GM19238 (cell line): ENCODE results near the gene ABCE1.

ENCODE experiments used
- DNase-seq: peaks from one replicate; pipeline ENCODE4 v3.0.0; 2011; ENCODE audit warnings: low spot score; ENCODE audit not compliant: insufficient read length

The ABCE1 gene

GRCh38 chr4:145176641-145177432 is 78.7 kb downstream of the ABCE1 start:
- DNase-seq: no peak

DNA sequence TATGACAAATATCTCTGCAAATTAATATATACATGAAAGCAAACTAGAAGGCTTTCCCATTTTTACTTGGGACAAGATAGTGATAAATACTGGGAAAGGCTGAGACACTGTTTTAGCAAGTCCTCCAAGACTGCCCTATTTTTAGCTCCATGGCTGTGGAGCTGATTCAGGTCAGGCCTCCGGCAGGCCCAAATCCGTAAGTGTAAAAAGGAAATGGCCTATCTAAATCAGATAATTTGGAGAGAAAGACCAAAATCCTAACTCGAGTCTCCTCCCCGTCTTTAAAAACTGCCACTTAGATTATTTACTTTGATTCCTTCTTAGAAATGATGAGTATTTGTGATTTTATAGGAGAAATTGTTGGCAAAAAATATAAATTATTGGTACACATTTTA is 79.4 kb downstream of the ABCE1 start:
- no peak for DNase-seq

DNA sequence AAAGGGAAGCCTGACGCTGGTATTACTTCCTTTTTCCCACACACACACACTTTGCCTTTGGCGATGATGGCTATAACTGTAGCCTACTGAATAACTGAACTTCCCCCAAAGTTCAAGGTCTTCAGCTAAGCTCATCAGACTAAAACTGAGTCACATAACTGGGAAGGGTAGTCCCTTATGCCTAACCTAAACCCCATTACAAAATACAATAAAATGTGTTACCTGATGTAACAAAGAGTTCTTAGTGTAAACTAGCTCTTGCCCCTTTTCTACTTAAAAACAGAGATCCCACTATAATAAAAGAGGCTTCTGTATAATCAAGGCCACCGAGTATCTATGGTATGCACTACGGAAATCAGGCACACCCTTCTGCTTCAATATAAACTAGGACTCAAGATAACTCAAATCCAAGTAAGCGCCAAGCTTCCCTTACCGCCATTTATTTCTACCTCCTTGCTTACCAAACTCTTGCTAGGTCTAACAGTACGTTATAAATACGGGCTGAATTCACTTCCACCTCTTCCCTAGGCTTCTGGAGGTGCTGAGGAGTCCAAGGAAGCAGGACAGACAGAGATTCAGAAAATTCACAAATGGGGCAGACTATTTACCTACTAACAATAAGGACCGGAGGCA is 79.9 kb downstream of the ABCE1 start:
- DNase-seq: no peak

GRCh38 chr4:145178740-145179280 is 80.7 kb downstream of the ABCE1 start:
- DNase-seq: no peak
